SK-N-SH (cell line): ENCODE measurements around the gene PPP3CA. TPM values are rescaled to one million over a fixed set of nuclear protein-coding genes. Genes with fewer than 3 reads are reported as not detected.

Experiments
- polyA plus RNA-seq, 3 experiments: library from polyadenylated mRNA; depleted of rRNA; stranded (reverse); fragments of >200 nt; gene quantifications; 2 replicates each; pipeline ENCODE4 v1.2.3, GENCODE V29; 2012
- small RNA-seq, 7 experiments: library from RNA; depleted of rRNA; stranded (forward); fragments of <200 nt; gene quantifications; one replicate each; pipeline ENCODE3, GENCODE V24; 2012

The PPP3CA gene
- polyA plus RNA-seq, 1 of the 3 experiments (the other 2 are of a cell fraction): 10.7 TPM

Small RNA genes within 50 kb of the gene (small RNA-seq; reads per million reads assigned to genes)
- gene MIR1255A (0 to 2.1 (median 0) reads per million in 7 experiments), gene MIR8066 (0 reads per million in 7 experiments)
